AG10803 (cell line): ENCODE results near the gene PDP2.

Experiments used
- DNase-seq: peaks from one replicate; pipeline ENCODE4 v3.0.0; 2010; ENCODE audit warnings: low read depth
- H3K4me3 ChIP-seq: 2 replicates; pipeline ENCODE4 v1.5.1; 2011; ENCODE audit warnings: mild to moderate bottlenecking, low read length, control low read depth
- TF ChIP-seq, protein P1 (sequence below): conservative IDR thresholded peaks from 2 replicates; pipeline ENCODE4 v1.5.1; 2011; ENCODE audit warnings: mild to moderate bottlenecking, low read length, control low read depth, inconsistent platforms

The PDP2 gene

DNA sequence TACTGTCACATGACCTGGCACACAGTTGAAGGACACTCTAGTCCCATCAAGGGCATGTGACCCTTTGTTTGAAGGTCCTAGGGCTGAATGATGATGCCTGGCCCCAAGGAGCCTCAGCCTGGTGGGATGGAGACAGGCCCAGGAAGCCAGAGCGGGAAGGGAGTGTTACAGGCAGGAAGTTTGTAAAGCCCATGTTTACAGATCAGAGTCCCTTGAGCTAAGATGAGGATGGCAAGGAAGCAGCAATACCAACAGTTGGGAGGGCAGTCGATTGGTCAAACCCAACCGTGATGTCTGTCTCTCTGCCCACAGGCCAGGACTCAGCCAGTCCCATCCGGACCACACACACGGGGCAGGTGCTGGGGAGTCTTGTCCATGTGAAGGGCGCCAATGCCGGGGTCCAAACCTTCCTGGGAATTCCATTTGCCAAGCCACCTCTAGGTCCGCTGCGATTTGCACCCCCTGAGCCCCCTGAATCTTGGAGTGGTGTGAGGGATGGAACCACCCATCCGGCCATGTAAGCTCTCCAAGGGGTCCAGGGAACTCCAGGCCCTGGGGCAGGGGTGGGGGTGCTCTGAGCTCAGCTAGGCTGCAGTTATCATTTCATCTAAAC, 57.5 kb downstream of the PDP2 start:
- TF ChIP-seq, protein P1, sequence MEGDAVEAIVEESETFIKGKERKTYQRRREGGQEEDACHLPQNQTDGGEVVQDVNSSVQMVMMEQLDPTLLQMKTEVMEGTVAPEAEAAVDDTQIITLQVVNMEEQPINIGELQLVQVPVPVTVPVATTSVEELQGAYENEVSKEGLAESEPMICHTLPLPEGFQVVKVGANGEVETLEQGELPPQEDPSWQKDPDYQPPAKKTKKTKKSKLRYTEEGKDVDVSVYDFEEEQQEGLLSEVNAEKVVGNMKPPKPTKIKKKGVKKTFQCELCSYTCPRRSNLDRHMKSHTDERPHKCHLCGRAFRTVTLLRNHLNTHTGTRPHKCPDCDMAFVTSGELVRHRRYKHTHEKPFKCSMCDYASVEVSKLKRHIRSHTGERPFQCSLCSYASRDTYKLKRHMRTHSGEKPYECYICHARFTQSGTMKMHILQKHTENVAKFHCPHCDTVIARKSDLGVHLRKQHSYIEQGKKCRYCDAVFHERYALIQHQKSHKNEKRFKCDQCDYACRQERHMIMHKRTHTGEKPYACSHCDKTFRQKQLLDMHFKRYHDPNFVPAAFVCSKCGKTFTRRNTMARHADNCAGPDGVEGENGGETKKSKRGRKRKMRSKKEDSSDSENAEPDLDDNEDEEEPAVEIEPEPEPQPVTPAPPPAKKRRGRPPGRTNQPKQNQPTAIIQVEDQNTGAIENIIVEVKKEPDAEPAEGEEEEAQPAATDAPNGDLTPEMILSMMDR = no peak
- H3K4me3 ChIP-seq = no peak overlapping the region
- no peak for DNase-seq

DNA sequence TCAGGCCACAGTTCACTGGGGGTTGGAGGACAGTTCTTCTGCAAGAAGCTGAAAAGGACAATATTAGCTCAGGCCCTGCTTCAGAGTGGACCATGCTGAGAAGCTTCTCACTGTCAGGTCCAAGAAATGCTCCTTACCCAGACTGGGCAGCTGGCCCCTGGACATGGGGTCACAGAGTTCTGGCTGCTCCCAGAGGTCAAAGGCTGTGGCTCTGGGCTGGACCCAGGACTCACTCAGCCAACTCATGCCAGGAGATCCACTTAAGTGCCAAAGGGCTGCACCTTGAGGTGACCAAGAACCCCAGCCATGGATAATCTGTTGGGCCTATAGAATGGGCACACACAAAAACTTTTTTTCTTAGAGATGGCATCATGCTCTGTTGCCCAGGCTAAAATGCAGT, 59.1 kb downstream of the PDP2 start:
- no peak overlapping the region for H3K4me3 ChIP-seq
- TF ChIP-seq, protein P1 = no peak

DNA sequence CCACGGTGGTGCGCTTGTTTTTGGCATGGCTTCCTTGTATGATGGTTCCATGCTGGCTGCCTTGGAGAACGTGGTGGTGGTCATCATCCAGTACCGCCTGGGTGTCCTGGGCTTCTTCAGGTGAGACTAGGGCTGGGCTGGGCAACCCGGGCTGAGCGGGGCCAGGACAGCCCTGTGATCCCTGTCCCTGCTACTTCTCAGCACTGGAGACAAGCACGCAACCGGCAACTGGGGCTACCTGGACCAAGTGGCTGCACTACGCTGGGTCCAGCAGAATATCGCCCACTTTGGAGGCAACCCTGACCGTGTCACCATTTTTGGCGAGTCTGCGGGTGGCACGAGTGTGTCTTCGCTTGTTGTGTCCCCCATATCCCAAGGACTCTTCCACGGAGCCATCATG, 59.9 kb downstream of the PDP2 start:
- DNase-seq = no peak
- H3K4me3 ChIP-seq = no peak overlapping the region
- TF ChIP-seq, protein P1 = no peak

More for the DNA sequence above, 59.1 kb downstream of the PDP2 start:
- no peak for DNase-seq
